Motor neuron (in vitro differentiated cells): ENCODE results near the gene CDHR2. TPM values are rescaled to one million over a fixed set of nuclear protein-coding genes. Genes with fewer than 3 reads are reported as not detected.

Source experiments
- ATAC-seq, 8 experiments: fragments of 200-7000 bp; cut with Tn5 transposase; replicated peaks in 6 of 8; 2 replicates each; pipeline ENCODE4 v1.8.0; 2021; ENCODE audit warnings: mild to moderate bottlenecking in 8 of 8, moderate library complexity in 8 of 8
- H3K27ac ChIP-seq, 2 donors: fragments of 250-450 bp; sonication (Bioruptor Pico); 2 replicates each; pipeline ENCODE4 v1.9.0; 2021; ENCODE audit warnings: antibody characterized with exemption in 2 of 2, mild to moderate bottlenecking in 2 of 2, moderate library complexity in 1 of 2
- H3K4me1 ChIP-seq, 2 donors: fragments of 250-450 bp; sonication (Bioruptor Pico); replicated peaks in 1 of 2; 2 replicates each; pipeline ENCODE4 v1.6.1; 2021; ENCODE audit warnings: antibody characterized with exemption in 2 of 2, mild to moderate bottlenecking in 2 of 2, moderate library complexity in 1 of 2
- H3K4me3 ChIP-seq, 5 donors: fragments of 250-450 bp; sonication (Bioruptor Pico); 2 replicates each; pipeline ENCODE4 v1.9.0; 2021; ENCODE audit warnings: antibody characterized with exemption in 5 of 5, mild to moderate bottlenecking in 5 of 5, moderate library complexity in 4 of 5
- WGBS, 10 experiments: fragments of 450-650 bp; shearing (Covaris generic); methylation state at CpG; one replicate each; pipeline ENCODE4 v1.0.0; 2022; 5-methylcytosine and 5-hydroxymethylcytosine counted together
- in situ Hi-C, 9 experiments: fragments of 400-800 bp; cut with MboI; loops; one replicate each; pipeline ENCODE4 v1.15.0; 2021; ENCODE audit warnings: low sequenced_read_pairs in 9 of 9, low pct_unique_long_range_greater_than_20kb in 2 of 9; ENCODE audit not compliant: unreplicated experiment in 9 of 9
- total RNA-seq, 8 experiments: library from RNA; unstranded; fragments of 300-600 nt; gene quantifications; 2 replicates each; pipeline versions ENCODE4 v1.2.3 to v1.2.4, GENCODE V29; 2022

Gene CDHR2
- total RNA-seq, 8 experiments from 2014 or later, result 0.05 to 0.96 (median 0.60) TPM; not detected in 1

- in situ Hi-C loops, result no loop called here
- ATAC-seq, result no peak
- H3K4me1 ChIP-seq, result peaks cover 14 to 18% of the 10 kb centered on the region in 2 donors
- no peak overlapping the region for H3K27ac ChIP-seq
- WGBS, 10 experiments, result 21 to 100% (median 57%) methylated on average over 1 to 2 of the region's 2 CpGs; no CpG with 5 or more reads in 3 of the 10 experiments
- H3K4me3 ChIP-seq, result no peak overlapping the region
Measured at GRCh38 chr5:176603091-176603490, 53.9 kb downstream of the CDHR2 start.

GRCh38 chr5:176606032-176606431 is 56.9 kb downstream of the CDHR2 start:
- Histone ChIP-seq H3K27ac (peak overlapping the region in 1 of 2 donors; percentile 14), H3K4me3 (no peak overlapping the region), H3K4me1 (peaks cover 25% of the 10 kb centered on the region in 2 donors)
- in situ Hi-C loops, result no loop called here
- ATAC-seq, result peak in 1 of 8 experiments; percentile 7
- WGBS, 10 experiments, result 58 to 100% (median 60%) methylated on average over 1 to 2 of the region's 3 CpGs; no CpG with 5 or more reads in 7 of the 10 experiments

- in situ Hi-C loops, result no loop called here
- Histone ChIP-seq H3K4me3 (no peak overlapping the region), H3K27ac (peak overlapping the region in 1 of 2 donors; percentile 29), H3K4me1 (peaks cover 22 to 25% of the 10 kb centered on the region in 2 donors)
- no peak for ATAC-seq
- 100% methylated on average over 1 to 2 of the region's 3 CpGs; no CpG with 5 or more reads in 7 of the 10 experiments for WGBS, 10 experiments
Measured at GRCh38 chr5:176606875-176607274, 57.7 kb downstream of the CDHR2 start.

GRCh38 chr5:176608142-176608705 is 59.1 kb downstream of the CDHR2 start:
- ATAC-seq, result no peak
- peaks cover 17 to 25% of the 10 kb centered on the region in 2 donors for H3K4me1 ChIP-seq
- in situ Hi-C loops, result no loop called here
- H3K27ac ChIP-seq, result no peak overlapping the region
- peak overlapping the region in 4 of 5 donors; percentile 51 to 78 (median 72) for H3K4me3 ChIP-seq
- WGBS, 10 experiments, result 80 to 100% (median 86%) methylated on average over 1 to 3 of the region's 4 CpGs; no CpG with 5 or more reads in 6 of the 10 experiments

- H3K27ac ChIP-seq, result peak overlapping the region; percentile 75 to 76
- peak overlapping the region; percentile 51 to 78 (median 68) for H3K4me3 ChIP-seq
- in situ Hi-C loops, result no loop called here
- WGBS, 10 experiments, result 16 to 100% (median 65%) methylated on average over 1 to 5 of the region's 46 CpGs; no CpG with 5 or more reads in 5 of the 10 experiments
- peak in 4 of 8 experiments; percentile 1 to 64 (median 16) for ATAC-seq
- peaks cover 19 to 33% of the 10 kb centered on the region in 2 donors for H3K4me1 ChIP-seq
Measured at GRCh38 chr5:176608937-176609723, 60.0 kb downstream of the CDHR2 start.

- WGBS, 10 experiments, result no CpG with 5 or more reads among the region's 101 CpGs
- ATAC-seq, result peak; percentile 75 to 95 (median 82)
- Histone ChIP-seq H3K4me1 (peaks cover 19 to 34% of the 10 kb centered on the region in 2 donors), H3K4me3 (peak within 1 kb of the TSS; percentile 51 to 78 (median 68)), H3K27ac (peak within 1 kb of the TSS; percentile 75 to 76)
- in situ Hi-C loops, result no loop called here
Measured at GRCh38 chr5:176609724-176610434, 60.7 kb downstream of the CDHR2 start, which contains the start of gene GPRIN1. TSS of gene GPRIN1 (minus strand) at chr5:176610156. CDS start at chr5:176599834, 10,322 bp downstream.

GRCh38 chr5:176610435-176610773 is 61.3 kb downstream of the CDHR2 start:
- ATAC-seq, result peak in 2 of 8 experiments; percentile 3 to 4
- WGBS, 10 experiments, result 0% methylated on average over 1 of the region's 31 CpGs; no CpG with 5 or more reads in 9 of the 10 experiments
- peak overlapping the region; percentile 51 to 78 (median 68) for H3K4me3 ChIP-seq

GRCh38 chr5:176611435-176611834 is 62.3 kb downstream of the CDHR2 start:
- no peak overlapping the region for H3K4me3 ChIP-seq
- H3K27ac ChIP-seq, result no peak overlapping the region
- ATAC-seq, result no peak
- in situ Hi-C loops, result no loop called here
- H3K4me1 ChIP-seq, result peaks cover 17 to 31% of the 10 kb centered on the region in 2 donors
- 9 to 100% (median 70%) methylated on average over 1 to 4 of the region's 10 CpGs; no CpG with 5 or more reads in 3 of the 10 experiments for WGBS, 10 experiments

More at GRCh38 chr5:176610435-176610773, 61.3 kb downstream of the CDHR2 start:
- Histone ChIP-seq H3K27ac (peak overlapping the region in 1 of 2 donors; percentile 56), H3K4me1 (peaks cover 19 to 34% of the 10 kb centered on the region in 2 donors)
- in situ Hi-C loops, result no loop called here

GRCh38 chr5:176612008-176612407 is 62.9 kb downstream of the CDHR2 start:
- Histone ChIP-seq H3K4me3 (no peak overlapping the region), H3K27ac (no peak overlapping the region), H3K4me1 (peaks cover 19 to 31% of the 10 kb centered on the region in 2 donors)
- in situ Hi-C loops, result no loop called here
- no peak for ATAC-seq
- WGBS, 10 experiments, result 67 to 83% (median 70%) methylated on average over 1 to 4 of the region's 6 CpGs; no CpG with 5 or more reads in 3 of the 10 experiments

GRCh38 chr5:176612855-176613254 is 63.7 kb downstream of the CDHR2 start:
- Histone ChIP-seq H3K4me3 (no peak overlapping the region), H3K27ac (no peak overlapping the region), H3K4me1 (peaks cover 20 to 33% of the 10 kb centered on the region in 2 donors)
- ATAC-seq, result no peak
- 0 to 80% (median 52%) methylated on average over 1 to 2 of the region's 2 CpGs; no CpG with 5 or more reads in 5 of the 10 experiments for WGBS, 10 experiments
- in situ Hi-C loops, result no loop called here

GRCh38 chr5:176614805-176615478 is 65.8 kb downstream of the CDHR2 start:
- Histone ChIP-seq H3K4me1 (peaks cover 12 to 30% of the 10 kb centered on the region in 2 donors), H3K4me3 (no peak overlapping the region), H3K27ac (no peak overlapping the region)
- 38 to 83% (median 40%) methylated on average over 1 to 4 of the region's 8 CpGs; no CpG with 5 or more reads in 7 of the 10 experiments for WGBS, 10 experiments
- ATAC-seq, result peak in 5 of 8 experiments; percentile 2 to 43 (median 9)
- in situ Hi-C loops, result no loop called here

- no peak for ATAC-seq
- no peak overlapping the region for H3K4me3 ChIP-seq
- WGBS, 10 experiments, result no CpG with 5 or more reads among the region's 7 CpGs
- in situ Hi-C loops, result no loop called here
- no peak overlapping the region for H3K27ac ChIP-seq
- H3K4me1 ChIP-seq, result peaks cover 13 to 36% of the 10 kb centered on the region in 2 donors
Measured at GRCh38 chr5:176616511-176616910, 67.4 kb downstream of the CDHR2 start.
